GM12878 (cell line): ENCODE data around the gene ADCYAP1R1. TPM values are rescaled to one million over a fixed set of nuclear protein-coding genes. Genes with fewer than 3 reads are reported as not detected.

Experiments used
- ATAC-seq: fragments of 200-7000 bp; cut with Tn5 transposase; 3 replicates; pipeline ENCODE4 v1.9.1; 2020; ENCODE audit warnings: mild to moderate bottlenecking, moderate library complexity
- BruUV-seq: library from RNA; stranded (reverse); fragments of 400-500 nt; replicated peaks from 2 replicates; lab custom pipeline; 2021; lab: Mats Ljungman, UMichigan
- CTCF ChIA-PET: fragments of 300-600 bp; sonication (Branson Sonifier 250); formaldehyde crosslinking; extraction: SDS; loops from one replicate; lab custom pipeline; 2021; ENCODE audit warnings: inconsistent platforms; lab: Yijun Ruan, JAX
- POLR2A ChIA-PET: fragments of 350-600 bp; formaldehyde crosslinking; extraction: SDS; loops from one replicate; lab custom pipeline; 2021; ENCODE audit warnings: inconsistent platforms; lab: Charles Lee
- RAD21 ChIA-PET: fragments of 300-600 bp; sonication (Branson Sonifier 250); formaldehyde crosslinking; loops from one replicate; lab custom pipeline; 2023; ENCODE audit warnings: antibody characterized with exemption; ENCODE audit not compliant: unreplicated experiment; lab: Charles Lee
- SMC1A ChIA-PET: fragments of 300-600 bp; sonication (Branson Sonifier 250); formaldehyde crosslinking; loops from one replicate; lab custom pipeline; 2023; ENCODE audit not compliant: unreplicated experiment, uncharacterized antibody; lab: Charles Lee
- DNase-seq: peaks from one replicate; pipeline ENCODE4 v3.0.0-alpha.2; 2011; ENCODE audit warnings: low read depth, low spot score
- FAIRE-seq: peaks from 3 replicates; lab custom pipeline; 2011; peaks lifted over from hg19 to GRCh38; lab: Jason Lieb, UNC
- H2AFZ ChIP-seq: 2 replicates; pipeline ENCODE4 v1.6.0; 2011; ENCODE audit warnings: low read depth, low read length, control low read depth; ENCODE audit not compliant: control insufficient read depth
- H3K27ac ChIP-seq: 2 replicates; pipeline ENCODE4 v1.5.1; 2011; ENCODE audit warnings: control low read depth; ENCODE audit not compliant: control insufficient read depth, insufficient read depth
- H3K27me3 ChIP-seq, 2 experiments: replicated peaks in 1 of 2; 2 replicates each; pipeline versions ENCODE4 v1.6.0 to v1.6.1; 2011; ENCODE audit warnings: low read length in 1 of 2; ENCODE audit not compliant: control insufficient read depth in 2 of 2, insufficient read depth in 2 of 2
- H3K36me3 ChIP-seq, 2 experiments: 2 replicates each; pipeline ENCODE4 v1.5.1; 2011; ENCODE audit warnings: low read length in 1 of 2; ENCODE audit not compliant: control insufficient read depth in 2 of 2, insufficient read depth in 2 of 2
- H3K4me1 ChIP-seq: 2 replicates; pipeline ENCODE4 v1.6.1; 2011; ENCODE audit warnings: mild to moderate bottlenecking, low read length, moderate library complexity, mixed read lengths; ENCODE audit not compliant: control insufficient read depth, insufficient read depth
- H3K4me2 ChIP-seq: 2 replicates; pipeline ENCODE4 v1.6.0; 2011; ENCODE audit warnings: control low read depth; ENCODE audit not compliant: control insufficient read depth, insufficient read depth
- H3K4me3 ChIP-seq: fragments of 200-600 bp; sonication (generic); 2 replicates; pipeline ENCODE4 v1.5.1; 2016
- H3K79me2 ChIP-seq: 2 replicates; pipeline ENCODE4 v1.6.0; 2011; ENCODE audit warnings: low read length; ENCODE audit not compliant: control insufficient read depth, insufficient read depth
- H3K9ac ChIP-seq: 2 replicates; pipeline ENCODE4 v1.8.0; 2011; ENCODE audit warnings: low read length, control low read depth, mixed read lengths; ENCODE audit not compliant: control insufficient read depth, insufficient read depth
- H3K9me3 ChIP-seq: replicated peaks from 3 replicates; pipeline ENCODE4 v1.5.1; 2011; ENCODE audit warnings: mild to moderate bottlenecking, low read length; ENCODE audit not compliant: control insufficient read depth, insufficient read depth
- H4K20me1 ChIP-seq: 2 replicates; pipeline ENCODE4 v1.6.0; 2011; ENCODE audit not compliant: control insufficient read depth, insufficient read depth
- EGR1 ChIP-seq, 2 experiments: IDR thresholded peaks; 1 replicate in 1 of 2; 2 replicates in 1 of 2; pipeline ENCODE4 v1.6.1; 2011 to 2012; ENCODE audit warnings: low read depth in 2 of 2, low read length in 2 of 2, borderline replicate concordance in 1 of 2, mild to moderate bottlenecking in 1 of 2, moderate library complexity in 1 of 2
- ESRRA ChIP-seq: IDR thresholded peaks from 2 replicates; pipeline ENCODE4 v1.6.1; 2012; ENCODE audit warnings: mild to moderate bottlenecking, low read length, improper control_type of control experiment
- JUNB ChIP-seq: IDR thresholded peaks from 2 replicates; pipeline ENCODE4 v1.6.1; 2016; ENCODE audit warnings: antibody characterized with exemption, mild to moderate bottlenecking
- MAX ChIP-seq: IDR thresholded peaks from 2 replicates; pipeline ENCODE4 v1.6.1; 2012; ENCODE audit warnings: low read depth, low read length, improper control_type of control experiment
- MYC ChIP-seq: IDR thresholded peaks from 2 replicates; pipeline ENCODE4 v1.6.1; 2011; ENCODE audit warnings: mild to moderate bottlenecking, low read length, moderate library complexity, inconsistent platforms; ENCODE audit not compliant: insufficient read depth, insufficient replicate concordance, insufficient read length, severe bottlenecking
- POLR2AphosphoS2 ChIP-seq: IDR thresholded peaks from 2 replicates; pipeline ENCODE4 v1.6.1; 2011; ENCODE audit warnings: low read depth, mild to moderate bottlenecking, low read length, improper control_type of control experiment, moderate library complexity
- SRF ChIP-seq, 2 experiments: IDR thresholded peaks; 2 replicates each; pipeline ENCODE4 v1.6.1; 2011; ENCODE audit warnings: low read depth in 2 of 2, low read length in 2 of 2, mild to moderate bottlenecking in 1 of 2, moderate library complexity in 1 of 2
- TARDBP ChIP-seq: IDR thresholded peaks from 2 replicates; pipeline ENCODE4 v1.6.1; 2016; ENCODE audit warnings: borderline replicate concordance
- WGBS: methylation state at CpG from one replicate; pipeline ENCODE4 v1.1.6; 2016; ENCODE audit warnings: low lambda C conversion rate; ENCODE audit not compliant: insufficient replicate concordance, insufficient coverage; ENCODE audit errors: missing lambda C conversion rate; 5-methylcytosine and 5-hydroxymethylcytosine counted together
- in situ Hi-C: fragments of 300-500 bp; cut with MboI; formaldehyde crosslinking; loops from 9 replicates; pipeline ENCODE4 v1.14.3; 2018; ENCODE audit warnings: mixed read lengths
- intact Hi-C: fragments of 100-400 bp; cut with micrococcal nuclease; formaldehyde crosslinking; loops from one replicate; pipeline ENCODE4 v1.14.2; 2022; ENCODE audit not compliant: unreplicated experiment
- polyA plus RNA-seq, 11 experiments: library from polyadenylated mRNA; depleted of rRNA in 4 of 11; unstranded in 6 of 11; stranded (reverse) in 5 of 11; fragments of >200 nt; fragmentation: Nextera tagmentation in 4 of 11; fragmentation: Illumina TruSeq in 1 of 11; extraction: Ambion mirVana in 4 of 11; extraction: Trizol in 1 of 11; gene quantifications; 1 replicate in 1 of 11; 2 replicates in 10 of 11; pipeline versions ENCODE4 v1.2.1 to v1.2.3, GENCODE V29; 2011 to 2016; ENCODE audit warnings: inconsistent platforms in 2 of 11, missing spikeins in 2 of 11, low read depth in 1 of 11
- total RNA-seq, 4 experiments: library from RNA; depleted of rRNA in 3 of 4; stranded (reverse); fragments of >200 nt in 3 of 4; fragmentation: Illumina TruSeq in 1 of 4; extraction: Trizol in 1 of 4; gene quantifications; 2 replicates each; pipeline versions ENCODE4 v1.2.1 to v1.2.3, GENCODE V29; 2013 to 2021
- TF ChIP-seq, protein P1 (sequence below): fragments of 150-350 bp; IDR thresholded peaks from 2 replicates; pipeline ENCODE4 v1.6.1; 2016; ENCODE audit warnings: low read depth, low read length

ADCYAP1R1 gene
- total and polyA plus RNA-seq, 10 of the 15 experiments (the other 5 are each of a cell fraction or from before 2014, with no cell fraction given) = not detected

DNA sequence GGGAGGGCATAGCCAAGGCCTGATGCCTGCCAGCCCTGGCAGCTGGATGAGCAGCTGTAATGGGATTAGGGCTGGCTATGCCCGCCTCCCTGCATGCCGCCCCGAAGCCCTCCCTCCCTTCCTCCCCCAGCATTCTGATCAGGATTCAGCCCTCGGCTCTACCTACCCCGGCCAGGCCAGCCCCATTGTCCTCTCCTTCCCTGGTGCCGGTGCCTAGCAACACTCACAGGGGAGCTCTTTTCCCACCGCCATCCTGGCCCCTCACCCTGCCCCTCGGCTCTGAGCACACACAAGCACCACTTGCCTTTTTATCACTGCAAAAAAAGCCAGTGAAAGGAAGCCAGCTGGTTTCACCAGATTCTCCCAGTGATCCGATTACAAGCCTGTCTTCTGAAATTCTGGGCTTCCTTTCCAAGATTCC is 9.0 kb upstream of the ADCYAP1R1 start:
- Histone ChIP-seq H3K79me2 (no peaks in the 10 kb centered on the region), H3K4me2 (no peak overlapping the region), H2AFZ (no peak overlapping the region), H3K27ac (no peak overlapping the region), H4K20me1 (no peaks in the 10 kb centered on the region), H3K4me3 (no peak overlapping the region), H3K27me3 (peaks cover 4 to 20% of the 10 kb centered on the region in 2 experiments), H3K4me1 (no peaks in the 10 kb centered on the region), H3K36me3 (no peaks in the 10 kb centered on the region), H3K9me3 (no peaks in the 10 kb centered on the region), H3K9ac (no peak overlapping the region)
- no TSS peak for BruUV-seq
- ATAC-seq (no peak), DNase-seq (no peak), FAIRE-seq (no peak)
- ChIA-PET SMC1A (no interaction called here), POLR2A (no interaction called here), CTCF (interaction anchor here (1.6 kb wide), 1 partner anchor 80 kb away, joined by 4 read pairs; no protein-coding TSS in a partner anchor), RAD21 (no interaction called here)
- in situ Hi-C loops (no loop called here), intact Hi-C loops (no loop called here)
- TF ChIP-seq MAX = no peak
- no peak for TF ChIP-seq POLR2AphosphoS2
- no peak for TF ChIP-seq JUNB
- TF ChIP-seq, protein P1, sequence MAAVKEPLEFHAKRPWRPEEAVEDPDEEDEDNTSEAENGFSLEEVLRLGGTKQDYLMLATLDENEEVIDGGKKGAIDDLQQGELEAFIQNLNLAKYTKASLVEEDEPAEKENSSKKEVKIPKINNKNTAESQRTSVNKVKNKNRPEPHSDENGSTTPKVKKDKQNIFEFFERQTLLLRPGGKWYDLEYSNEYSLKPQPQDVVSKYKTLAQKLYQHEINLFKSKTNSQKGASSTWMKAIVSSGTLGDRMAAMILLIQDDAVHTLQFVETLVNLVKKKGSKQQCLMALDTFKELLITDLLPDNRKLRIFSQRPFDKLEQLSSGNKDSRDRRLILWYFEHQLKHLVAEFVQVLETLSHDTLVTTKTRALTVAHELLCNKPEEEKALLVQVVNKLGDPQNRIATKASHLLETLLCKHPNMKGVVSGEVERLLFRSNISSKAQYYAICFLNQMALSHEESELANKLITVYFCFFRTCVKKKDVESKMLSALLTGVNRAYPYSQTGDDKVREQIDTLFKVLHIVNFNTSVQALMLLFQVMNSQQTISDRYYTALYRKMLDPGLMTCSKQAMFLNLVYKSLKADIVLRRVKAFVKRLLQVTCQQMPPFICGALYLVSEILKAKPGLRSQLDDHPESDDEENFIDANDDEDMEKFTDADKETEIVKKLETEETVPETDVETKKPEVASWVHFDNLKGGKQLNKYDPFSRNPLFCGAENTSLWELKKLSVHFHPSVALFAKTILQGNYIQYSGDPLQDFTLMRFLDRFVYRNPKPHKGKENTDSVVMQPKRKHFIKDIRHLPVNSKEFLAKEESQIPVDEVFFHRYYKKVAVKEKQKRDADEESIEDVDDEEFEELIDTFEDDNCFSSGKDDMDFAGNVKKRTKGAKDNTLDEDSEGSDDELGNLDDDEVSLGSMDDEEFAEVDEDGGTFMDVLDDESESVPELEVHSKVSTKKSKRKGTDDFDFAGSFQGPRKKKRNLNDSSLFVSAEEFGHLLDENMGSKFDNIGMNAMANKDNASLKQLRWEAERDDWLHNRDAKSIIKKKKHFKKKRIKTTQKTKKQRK = no peak
- TF ChIP-seq MYC = no peak
- no peak for TF ChIP-seq EGR1 (IDR thresholded peaks at IDR 0.05; ENCODE audit: borderline replicate concordance in 1 of 2, low read depth in 2 of 2, low read length in 2 of 2)
- TF ChIP-seq ESRRA = no peak
- no peak for TF ChIP-seq SRF (IDR thresholded peaks at IDR 0.05; ENCODE audit: low read depth in 2 of 2, low read length in 2 of 2)
- TF ChIP-seq TARDBP = no peak
- 18% methylated on average over 8 of the region's 9 CpGs for WGBS
